ENCODE results near the gene SDF4. TPM values are rescaled to one million over a fixed set of nuclear protein-coding genes. Genes with fewer than 3 reads are reported as not detected.
A peak's percentile ranks its signal among the peaks of the same experiment; 100 is the strongest.
"Not testable (repeated sequence)": the region's sequence is repeated elsewhere in the genome, so short reads cannot be mapped to it uniquely, and the experiment has no call there.

The SDF4 gene
- total and polyA plus RNA-seq, 11 donors, result 102 to 212 (median 120) TPM

- intact Hi-C loops (cut with DNase I), result no loop called here
- peak in 3 of 5 donors; percentile 3 to 51 (median 13) for DNase-seq
- no peak for TF ChIP-seq POLR2A (IDR thresholded peaks at IDR 0.05)
- no peak for TF ChIP-seq CTCF (IDR thresholded peaks at IDR 0.05)
Observed at GRCh38 chr1:1177452-1178206, 54.2 kb downstream of the SDF4 start.

GRCh38 chr1:1176931-1177330, 54.9 kb downstream of the SDF4 start:
- 77 to 82% (median 77%) methylated on average over 7 of the region's 7 CpGs for WGBS, 4 donors
- DNase-seq, result peak in 1 of 5 donors; percentile 7
- Histone ChIP-seq H3K4me1 (peaks cover 0 to 10% (median 0%) of the 10 kb centered on the region in 12 donors), H3K4me3 (no peak overlapping the region), H3K36me3 (no peaks in the 10 kb centered on the region), H3K9me3 (no peaks in the 10 kb centered on the region), H3K27ac (no peak overlapping the region), H3K27me3 (peaks cover 24 to 81% (median 43%) of the 10 kb centered on the region in 9 donors)
- intact Hi-C loops (cut with DNase I), result no loop called here
- ATAC-seq, result no peak
- TF ChIP-seq CTCF (IDR thresholded peaks at IDR 0.05) (no peak), POLR2A (IDR thresholded peaks at IDR 0.05) (no peak)

More at GRCh38 chr1:1177452-1178206, 54.2 kb downstream of the SDF4 start:
- 78 to 82% (median 80%) methylated on average over 20 to 21 of the region's 21 CpGs for WGBS, 4 donors
- Histone ChIP-seq H3K27ac (no peak overlapping the region), H3K4me1 (peaks cover 0 to 17% (median 0%) of the 10 kb centered on the region in 12 donors), H3K27me3 (peaks cover 17 to 74% (median 42%) of the 10 kb centered on the region in 9 donors), H3K36me3 (no peaks in the 10 kb centered on the region), H3K9me3 (no peaks in the 10 kb centered on the region), H3K4me3 (no peak overlapping the region)
- ATAC-seq, result no peak

- H3K36me3 ChIP-seq; H3K4me1 ChIP-seq; H3K9me3 ChIP-seq; intact Hi-C loops (cut with DNase I); ATAC-seq; H3K27ac ChIP-seq; H3K4me3 ChIP-seq: not testable (repeated sequence)
- H3K27me3 ChIP-seq, result peaks cover 25 to 88% (median 49%) of the 10 kb centered on the region in 9 donors
- WGBS, 4 donors, result 28 to 32% (median 30%) methylated on average over 20 to 22 of the region's 22 CpGs
- peak in 2 of 5 donors; percentile 3 to 33 for DNase-seq
Observed at GRCh38 chr1:1176063-1176761, 55.6 kb downstream of the SDF4 start.

- H3K9me3 ChIP-seq, result no peaks in the 10 kb centered on the region
- H3K4me1 ChIP-seq, result peaks cover 0 to 9% (median 0%) of the 10 kb centered on the region in 12 donors
- 81 to 83% (median 82%) methylated on average over 29 of the region's 29 CpGs for WGBS, 4 donors
- intact Hi-C loops (cut with DNase I), result no loop called here
- peaks cover 26 to 94% (median 51%) of the 10 kb centered on the region in 9 donors for H3K27me3 ChIP-seq
- peak in 2 of 5 donors; percentile 6 to 24 for DNase-seq
- TF ChIP-seq CTCF (IDR thresholded peaks at IDR 0.05), result no peak
- no peak for TF ChIP-seq POLR2A (IDR thresholded peaks at IDR 0.05)
- no peaks in the 10 kb centered on the region for H3K36me3 ChIP-seq
- no peak overlapping the region for H3K27ac ChIP-seq
- no peak for ATAC-seq
- no peak overlapping the region for H3K4me3 ChIP-seq
Observed at GRCh38 chr1:1175221-1176062, 56.4 kb downstream of the SDF4 start.

All from heart left ventricle (tissue), 16 donors.